ENCODE measurements around the gene EREG.

The EREG gene

GRCh38 chr4:74418063-74418670, 53.2 kb downstream of the EREG start:
- H3K18ac ChIP-seq (ENCODE audit: low read length) = no peak overlapping the region
- H4K91ac ChIP-seq (ENCODE audit: low read depth, low read length) = no peak overlapping the region
- WGBS (ENCODE audit: extremely low coverage, insufficient coverage, insufficient read length) = no CpG with 5 or more reads among the region's 6 CpGs

GRCh38 chr4:74420863-74421262, 55.9 kb downstream of the EREG start:
- Histone ChIP-seq H2BK12ac (ENCODE audit: low read length) (no peak overlapping the region), H4K8ac (ENCODE audit: low read depth, low read length) (no peak overlapping the region), H3K4me3 (ENCODE audit: low read depth, low read length) (no peak overlapping the region), H2BK5ac (ENCODE audit: low read depth, low read length, poor library complexity) (no peak overlapping the region), H3K23ac (ENCODE audit: low read length) (no peak overlapping the region), H3K4me1 (ENCODE audit: control insufficient read depth in 1 of 2, insufficient read depth in 2 of 2, low read length in 2 of 2) (no peaks in the 10 kb centered on the region), H3K79me1 (ENCODE audit: low read length) (no peaks in the 10 kb centered on the region), H2AFZ (ENCODE audit: insufficient read depth, low read length, poor library complexity) (no peak overlapping the region), H3K27me3 (ENCODE audit: insufficient read depth, low read length) (no peaks in the 10 kb centered on the region), H3K36me3 (ENCODE audit: control insufficient read depth in 1 of 2, insufficient read depth in 2 of 2, low read length in 2 of 2) (no peaks in the 10 kb centered on the region), H3K4me2 (ENCODE audit: low read length) (no peak overlapping the region), H3K18ac (ENCODE audit: low read length) (no peak overlapping the region), H4K12ac (ENCODE audit: low read depth, low read length) (no peak overlapping the region), H3K27ac (ENCODE audit: low read depth, low read length) (no peak overlapping the region), H2AK5ac (ENCODE audit: low read length) (no peak overlapping the region), H3K9ac (ENCODE audit: low read length) (no peak overlapping the region), H3K14ac (ENCODE audit: low read length) (no peak overlapping the region), H2BK120ac (ENCODE audit: insufficient read depth, low read length, poor library complexity) (no peak overlapping the region), H4K91ac (ENCODE audit: low read depth, low read length) (no peak overlapping the region), H3K9me3 (ENCODE audit: insufficient read depth, low read depth, low read length) (no peaks in the 10 kb centered on the region), H3K4ac (ENCODE audit: low read depth, low read length) (no peak overlapping the region), H3K79me2 (ENCODE audit: control insufficient read depth, insufficient read depth, low read length, poor library complexity) (no peaks in the 10 kb centered on the region)
- no CpG with 5 or more reads among the region's 5 CpGs for WGBS (ENCODE audit: extremely low coverage, insufficient coverage, insufficient read length)
- no peak for DNase-seq

More at GRCh38 chr4:74418063-74418670, 53.2 kb downstream of the EREG start:
- no peak overlapping the region for H3K14ac ChIP-seq (ENCODE audit: low read length)
- H3K9ac ChIP-seq (ENCODE audit: low read length) = no peak overlapping the region
- no peak overlapping the region for H2AFZ ChIP-seq (ENCODE audit: insufficient read depth, low read length, poor library complexity)
- no peaks in the 10 kb centered on the region for H3K9me3 ChIP-seq (ENCODE audit: insufficient read depth, low read depth, low read length)
- no peak overlapping the region for H2AK5ac ChIP-seq (ENCODE audit: low read length)
- H3K4me2 ChIP-seq (ENCODE audit: low read length) = no peak overlapping the region
- no peak for DNase-seq
- H3K4me3 ChIP-seq (ENCODE audit: low read depth, low read length) = no peak overlapping the region
- H3K4ac ChIP-seq (ENCODE audit: low read depth, low read length) = no peak overlapping the region
- no peaks in the 10 kb centered on the region for H3K27me3 ChIP-seq (ENCODE audit: insufficient read depth, low read length)
- no peaks in the 10 kb centered on the region for H3K79me1 ChIP-seq (ENCODE audit: low read length)
- no peak overlapping the region for H4K8ac ChIP-seq (ENCODE audit: low read depth, low read length)
- no peak overlapping the region for H2BK120ac ChIP-seq (ENCODE audit: insufficient read depth, low read length, poor library complexity)
- H4K12ac ChIP-seq (ENCODE audit: low read depth, low read length) = no peak overlapping the region
- H3K23ac ChIP-seq (ENCODE audit: low read length) = no peak overlapping the region
- H3K4me1 ChIP-seq (ENCODE audit: control insufficient read depth in 1 of 2, insufficient read depth in 2 of 2, low read length in 2 of 2) = no peaks in the 10 kb centered on the region
- no peaks in the 10 kb centered on the region for H3K79me2 ChIP-seq (ENCODE audit: control insufficient read depth, insufficient read depth, low read length, poor library complexity)
- no peaks in the 10 kb centered on the region for H3K36me3 ChIP-seq (ENCODE audit: control insufficient read depth in 1 of 2, insufficient read depth in 2 of 2, low read length in 2 of 2)
- no peak overlapping the region for H3K27ac ChIP-seq (ENCODE audit: low read depth, low read length)
- no peak overlapping the region for H2BK5ac ChIP-seq (ENCODE audit: low read depth, low read length, poor library complexity)
- no peak overlapping the region for H2BK12ac ChIP-seq (ENCODE audit: low read length)

- WGBS (ENCODE audit: extremely low coverage, insufficient coverage, insufficient read length) = no CpG with 5 or more reads among the region's 1 CpG
These were observed 58.2 kb downstream of the EREG start for GRCh38 chr4:74423104-74423503.

GRCh38 chr4:74424111-74424510, 59.2 kb downstream of the EREG start:
- H3K4ac ChIP-seq (ENCODE audit: low read depth, low read length) = no peak overlapping the region
- no peak overlapping the region for H3K9ac ChIP-seq (ENCODE audit: low read length)
- no peaks in the 10 kb centered on the region for H3K79me1 ChIP-seq (ENCODE audit: low read length)
- H2BK5ac ChIP-seq (ENCODE audit: low read depth, low read length, poor library complexity) = no peak overlapping the region
- no peak overlapping the region for H2AK5ac ChIP-seq (ENCODE audit: low read length)
- DNase-seq = no peak
- H3K4me3 ChIP-seq (ENCODE audit: low read depth, low read length) = no peak overlapping the region
- no peak overlapping the region for H3K27ac ChIP-seq (ENCODE audit: low read depth, low read length)
- no peak overlapping the region for H3K4me2 ChIP-seq (ENCODE audit: low read length)
- no peak overlapping the region for H2BK12ac ChIP-seq (ENCODE audit: low read length)
- H3K36me3 ChIP-seq (ENCODE audit: control insufficient read depth in 1 of 2, insufficient read depth in 2 of 2, low read length in 2 of 2) = no peaks in the 10 kb centered on the region
- no peak overlapping the region for H3K14ac ChIP-seq (ENCODE audit: low read length)
- H4K12ac ChIP-seq (ENCODE audit: low read depth, low read length) = no peak overlapping the region
- no peaks in the 10 kb centered on the region for H3K9me3 ChIP-seq (ENCODE audit: insufficient read depth, low read depth, low read length)
- WGBS (ENCODE audit: extremely low coverage, insufficient coverage, insufficient read length) = no CpG with 5 or more reads among the region's 2 CpGs
- no peaks in the 10 kb centered on the region for H3K4me1 ChIP-seq (ENCODE audit: control insufficient read depth in 1 of 2, insufficient read depth in 2 of 2, low read length in 2 of 2)
- H4K91ac ChIP-seq (ENCODE audit: low read depth, low read length) = no peak overlapping the region
- H3K23ac ChIP-seq (ENCODE audit: low read length) = no peak overlapping the region
- no peak overlapping the region for H2BK120ac ChIP-seq (ENCODE audit: insufficient read depth, low read length, poor library complexity)
- H3K27me3 ChIP-seq (ENCODE audit: insufficient read depth, low read length) = no peaks in the 10 kb centered on the region
- H4K8ac ChIP-seq (ENCODE audit: low read depth, low read length) = no peak overlapping the region
- no peak overlapping the region for H2AFZ ChIP-seq (ENCODE audit: insufficient read depth, low read length, poor library complexity)
- no peak overlapping the region for H3K18ac ChIP-seq (ENCODE audit: low read length)
- H3K79me2 ChIP-seq (ENCODE audit: control insufficient read depth, insufficient read depth, low read length, poor library complexity) = no peaks in the 10 kb centered on the region

More at GRCh38 chr4:74423104-74423503, 58.2 kb downstream of the EREG start:
- Histone ChIP-seq H3K23ac (ENCODE audit: low read length) (no peak overlapping the region), H2AK5ac (ENCODE audit: low read length) (no peak overlapping the region), H4K12ac (ENCODE audit: low read depth, low read length) (no peak overlapping the region), H3K4ac (ENCODE audit: low read depth, low read length) (no peak overlapping the region), H2BK5ac (ENCODE audit: low read depth, low read length, poor library complexity) (no peak overlapping the region), H3K4me1 (ENCODE audit: control insufficient read depth in 1 of 2, insufficient read depth in 2 of 2, low read length in 2 of 2) (no peaks in the 10 kb centered on the region), H3K4me2 (ENCODE audit: low read length) (no peak overlapping the region), H3K79me2 (ENCODE audit: control insufficient read depth, insufficient read depth, low read length, poor library complexity) (no peaks in the 10 kb centered on the region), H2AFZ (ENCODE audit: insufficient read depth, low read length, poor library complexity) (no peak overlapping the region), H3K9ac (ENCODE audit: low read length) (no peak overlapping the region), H2BK12ac (ENCODE audit: low read length) (no peak overlapping the region), H3K27me3 (ENCODE audit: insufficient read depth, low read length) (no peaks in the 10 kb centered on the region), H4K8ac (ENCODE audit: low read depth, low read length) (no peak overlapping the region), H3K18ac (ENCODE audit: low read length) (no peak overlapping the region), H3K9me3 (ENCODE audit: insufficient read depth, low read depth, low read length) (no peaks in the 10 kb centered on the region), H3K79me1 (ENCODE audit: low read length) (no peaks in the 10 kb centered on the region), H3K14ac (ENCODE audit: low read length) (no peak overlapping the region), H2BK120ac (ENCODE audit: insufficient read depth, low read length, poor library complexity) (no peak overlapping the region), H3K4me3 (ENCODE audit: low read depth, low read length) (no peak overlapping the region), H3K27ac (ENCODE audit: low read depth, low read length) (no peak overlapping the region), H4K91ac (ENCODE audit: low read depth, low read length) (no peak overlapping the region), H3K36me3 (ENCODE audit: control insufficient read depth in 1 of 2, insufficient read depth in 2 of 2, low read length in 2 of 2) (no peaks in the 10 kb centered on the region)
- DNase-seq = no peak

All from trophoblast cell (in vitro differentiated cells and primary cell).